Esophagus mucosa (tissue), 1 donor: ENCODE results near the gene CST8. TPM values are rescaled to one million over a fixed set of nuclear protein-coding genes. Genes with fewer than 3 reads are reported as not detected.
"Not testable (repeated sequence)": the region's sequence is repeated elsewhere in the genome, so short reads cannot be mapped to it uniquely, and the experiment has no call there.

Experiments used
- ATAC-seq: fragments of 200-7000 bp; cut with Tn5 transposase; one replicate; pipeline ENCODE4 v1.9.1; 2020
- total RNA-seq: library from RNA; stranded (reverse); gene quantifications from one replicate; pipeline ENCODE4 v1.2.4, GENCODE V29; 2023
- donor health status: DM: yes; HTN: yes; CAD: no.

The CST8 gene
- total RNA-seq: not detected

- ATAC-seq: no peak
Measured at GRCh38 chr20:23490817-23491216, at the start of gene CST8. Gene CST8 (plus strand): TSS chr20:23491117. CDS start chr20:23491668, 551 bp downstream.

GRCh38 chr20:23441850-23442313 lies 49.0 kb upstream of the CST8 start:
- peak; percentile 51 for ATAC-seq

GRCh38 chr20:23442436-23442835 lies 48.5 kb upstream of the CST8 start:
- no peak for ATAC-seq

GRCh38 chr20:23444859-23445258 lies 46.1 kb upstream of the CST8 start:
- no peak for ATAC-seq

- ATAC-seq: peak; percentile 72
Measured at GRCh38 chr20:23445596-23446217, 45.2 kb upstream of the CST8 start.

GRCh38 chr20:23446505-23446904 lies 44.4 kb upstream of the CST8 start:
- ATAC-seq: peak; percentile 21

- no peak for ATAC-seq
Measured at GRCh38 chr20:23448167-23448566, 42.8 kb upstream of the CST8 start.

- peak; percentile 52 for ATAC-seq
Measured at GRCh38 chr20:23449421-23449820, 41.5 kb upstream of the CST8 start.

- ATAC-seq: no peak
Measured at GRCh38 chr20:23450877-23451276, 40.0 kb upstream of the CST8 start.

GRCh38 chr20:23451956-23452487 lies 38.9 kb upstream of the CST8 start:
- no peak for ATAC-seq

- ATAC-seq: no peak
Measured at GRCh38 chr20:23452776-23453175, 38.1 kb upstream of the CST8 start, which contains the start of gene CST11. Gene CST11 (minus strand): TSS chr20:23452876. CDS start chr20:23452811, 65 bp downstream.

- ATAC-seq: no peak
Measured at GRCh38 chr20:23453549-23454543, 37.1 kb upstream of the CST8 start.

GRCh38 chr20:23454816-23455215 lies 36.1 kb upstream of the CST8 start:
- ATAC-seq: no peak

- ATAC-seq: no peak
Measured at GRCh38 chr20:23455639-23456038, 35.3 kb upstream of the CST8 start.

GRCh38 chr20:23456409-23456808 lies 34.5 kb upstream of the CST8 start:
- ATAC-seq: no peak

- no peak for ATAC-seq
Measured at GRCh38 chr20:23456873-23457272, 34.0 kb upstream of the CST8 start.

GRCh38 chr20:23459461-23460150 lies 31.3 kb upstream of the CST8 start:
- peak; percentile 90 for ATAC-seq

- ATAC-seq: no peak
Measured at GRCh38 chr20:23461180-23461579, 29.7 kb upstream of the CST8 start.

GRCh38 chr20:23466961-23467360 lies 24.0 kb upstream of the CST8 start:
- not testable (repeated sequence) for ATAC-seq

GRCh38 chr20:23472306-23472705 lies 18.6 kb upstream of the CST8 start:
- not testable (repeated sequence) for ATAC-seq

GRCh38 chr20:23473293-23473692 lies 17.6 kb upstream of the CST8 start:
- not testable (repeated sequence) for ATAC-seq

GRCh38 chr20:23475395-23475794 lies 15.5 kb upstream of the CST8 start:
- no peak for ATAC-seq
